AG04450 (cell line): ENCODE data around the gene ZFR. TPM values are rescaled to one million over a fixed set of nuclear protein-coding genes. Genes with fewer than 3 reads are reported as not detected.

Experiments
- CTCF ChIA-PET: fragments of 300-600, 350-600 bp; formaldehyde crosslinking; extraction: SDS; loops from one replicate; lab custom pipeline; 2022; ENCODE audit warnings: antibody characterized with exemption, inconsistent platforms; lab: Charles Lee
- POLR2A ChIA-PET: fragments of 350-600 bp; formaldehyde crosslinking; extraction: SDS; loops from one replicate; lab custom pipeline; 2021; ENCODE audit warnings: antibody characterized with exemption, inconsistent platforms; lab: Yijun Ruan, JAX
- DNase-seq: peaks from one replicate; pipeline ENCODE4 v3.0.0-alpha.2; 2011; ENCODE audit warnings: low read depth, low spot score
- H3K27ac ChIP-seq: one replicate; pipeline ENCODE4 v1.5.1; 2012; ENCODE audit warnings: low read depth, low read length, control low read depth
- H3K27me3 ChIP-seq: one replicate; pipeline ENCODE4 v1.6.0; 2012; ENCODE audit warnings: low read length; ENCODE audit not compliant: control insufficient read depth, insufficient read depth
- H3K4me3 ChIP-seq: 2 replicates; pipeline ENCODE4 v1.5.1; 2011; ENCODE audit warnings: mild to moderate bottlenecking, low read depth, low read length, control low read depth
- H3K9me3 ChIP-seq: 2 replicates; pipeline ENCODE4 v1.5.1; 2012; ENCODE audit warnings: low read length; ENCODE audit not compliant: control insufficient read depth, insufficient read depth
- polyA plus RNA-seq: library from polyadenylated mRNA; depleted of rRNA; stranded (reverse); fragments of >200 nt; gene quantifications from 2 replicates; pipeline ENCODE4 v1.2.3, GENCODE V29; 2011; rRNA removed
- small RNA-seq: library from RNA; depleted of rRNA; stranded (forward); fragments of <200 nt; gene quantifications from one replicate; pipeline ENCODE3, GENCODE V24; 2012; ENCODE audit warnings: low read depth; ENCODE audit not compliant: insufficient read length
- TF ChIP-seq, protein P1 (sequence below): IDR thresholded peaks from 2 replicates; pipeline ENCODE4 v1.5.1; 2011; ENCODE audit warnings: low read depth, low read length, control low read depth, inconsistent platforms

Gene ZFR
- polyA plus RNA-seq, 1 experiment = 72.9 TPM

DNA sequence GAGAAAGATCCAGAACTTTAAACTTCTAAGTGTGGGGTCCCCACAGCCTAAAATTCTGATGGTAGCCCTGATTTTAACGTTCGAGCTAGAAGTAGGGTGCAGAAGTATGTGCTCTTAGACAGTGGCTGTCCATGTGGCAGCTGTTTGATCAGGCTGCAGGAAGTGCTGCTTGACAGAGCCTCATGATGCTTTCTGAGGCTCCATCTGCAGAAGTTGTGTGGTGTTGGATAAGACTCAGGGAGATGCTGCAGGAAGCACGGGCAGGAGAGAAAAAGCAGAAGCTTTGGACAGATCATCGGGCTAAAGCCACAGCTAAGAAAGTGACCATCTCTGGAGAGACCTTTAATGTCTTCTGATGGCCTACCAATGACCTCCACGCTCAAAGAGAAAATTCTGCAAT lies 139.9 kb downstream of the ZFR start:
- ChIA-PET CTCF (interaction anchor here (0.7 kb wide), 1 partner anchor 72 kb away, joined by 3 read pairs; no protein-coding TSS in a partner anchor), POLR2A (no interaction called here)
- Histone ChIP-seq H3K27me3 (no peaks in the 10 kb centered on the region), H3K27ac (no peak overlapping the region), H3K4me3 (no peak overlapping the region), H3K9me3 (no peaks in the 10 kb centered on the region)
- DNase-seq = no peak
- TF ChIP-seq, protein P1, sequence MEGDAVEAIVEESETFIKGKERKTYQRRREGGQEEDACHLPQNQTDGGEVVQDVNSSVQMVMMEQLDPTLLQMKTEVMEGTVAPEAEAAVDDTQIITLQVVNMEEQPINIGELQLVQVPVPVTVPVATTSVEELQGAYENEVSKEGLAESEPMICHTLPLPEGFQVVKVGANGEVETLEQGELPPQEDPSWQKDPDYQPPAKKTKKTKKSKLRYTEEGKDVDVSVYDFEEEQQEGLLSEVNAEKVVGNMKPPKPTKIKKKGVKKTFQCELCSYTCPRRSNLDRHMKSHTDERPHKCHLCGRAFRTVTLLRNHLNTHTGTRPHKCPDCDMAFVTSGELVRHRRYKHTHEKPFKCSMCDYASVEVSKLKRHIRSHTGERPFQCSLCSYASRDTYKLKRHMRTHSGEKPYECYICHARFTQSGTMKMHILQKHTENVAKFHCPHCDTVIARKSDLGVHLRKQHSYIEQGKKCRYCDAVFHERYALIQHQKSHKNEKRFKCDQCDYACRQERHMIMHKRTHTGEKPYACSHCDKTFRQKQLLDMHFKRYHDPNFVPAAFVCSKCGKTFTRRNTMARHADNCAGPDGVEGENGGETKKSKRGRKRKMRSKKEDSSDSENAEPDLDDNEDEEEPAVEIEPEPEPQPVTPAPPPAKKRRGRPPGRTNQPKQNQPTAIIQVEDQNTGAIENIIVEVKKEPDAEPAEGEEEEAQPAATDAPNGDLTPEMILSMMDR = no peak

Small RNA genes lying within 50 kb of the gene (small RNA-seq; reads per million reads assigned to genes)
- 6.7 reads per million, percentile 61 among the genes with 10 or more reads in this experiment for gene MIR579
- not detected for gene RNU6-378P

Other genes with a start within 250 kb of the ZFR start
- gene MTMR12, start 131.8 kb downstream of the ZFR start, polyA plus RNA-seq = 15.7 and 20.8 TPM in 2 replicates
- 220 and 367 TPM in 2 replicates for gene SUB1, start 140.8 kb upstream of the ZFR start, polyA plus RNA-seq